ENCODE data around the gene SHISA6.

Gene SHISA6

GRCh38 chr17:11550431-11550830, 309.4 kb downstream of the SHISA6 start:
- Histone ChIP-seq H3K9ac (ENCODE audit: low read length) (no peak overlapping the region), H3K36me3 (ENCODE audit: low read length) (no peaks in the 10 kb centered on the region), H3K27ac (ENCODE audit: low read depth, low read length) (no peak overlapping the region), H3K27me3 (ENCODE audit: low read length) (no peaks in the 10 kb centered on the region), H3K9me2 (replicated peaks; ENCODE audit: insufficient read depth, low read length) (no peaks in the 10 kb centered on the region), H3K9me3 (ENCODE audit: insufficient read depth, low read length) (no peaks in the 10 kb centered on the region), H3K4me3 (ENCODE audit: insufficient read depth, low read length, poor library complexity, severe bottlenecking) (no peak overlapping the region), H3K4me2 (ENCODE audit: low read depth, low read length, poor library complexity, severe bottlenecking) (no peak overlapping the region), H3F3A (ENCODE audit: insufficient read depth) (no peaks in the 10 kb centered on the region), H3K79me2 (ENCODE audit: insufficient read depth, low read length) (no peaks in the 10 kb centered on the region), H2AFZ (ENCODE audit: low read depth, low read length, severe bottlenecking) (no peak overlapping the region), H4K20me1 (ENCODE audit: low read depth, low read length) (no peaks in the 10 kb centered on the region)
- TF ChIP-seq EZH2phosphoT487 (conservative IDR thresholded peaks at IDR 0.05; ENCODE audit: low read length) (no peak), CTCF (IDR thresholded peaks at IDR 0.05; ENCODE audit: insufficient read depth, low read length, poor library complexity, severe bottlenecking) (no peak)

- no peaks in the 10 kb centered on the region for H4K20me1 ChIP-seq (ENCODE audit: low read depth, low read length)
- TF ChIP-seq EZH2phosphoT487 (conservative IDR thresholded peaks at IDR 0.05; ENCODE audit: low read length) (no peak), CTCF (IDR thresholded peaks at IDR 0.05; ENCODE audit: insufficient read depth, low read length, poor library complexity, severe bottlenecking) (no peak)
- H3K4me2 ChIP-seq (ENCODE audit: low read depth, low read length, poor library complexity, severe bottlenecking) = no peak overlapping the region
- no peaks in the 10 kb centered on the region for H3K27me3 ChIP-seq (ENCODE audit: low read length)
- H3K36me3 ChIP-seq (ENCODE audit: low read length) = no peaks in the 10 kb centered on the region
- H3K9me3 ChIP-seq (ENCODE audit: insufficient read depth, low read length) = no peaks in the 10 kb centered on the region
- H3K27ac ChIP-seq (ENCODE audit: low read depth, low read length) = no peak overlapping the region
- no peaks in the 10 kb centered on the region for H3K9me2 ChIP-seq (replicated peaks; ENCODE audit: insufficient read depth, low read length)
- no peak overlapping the region for H2AFZ ChIP-seq (ENCODE audit: low read depth, low read length, severe bottlenecking)
- H3K9ac ChIP-seq (ENCODE audit: low read length) = no peak overlapping the region
- H3K79me2 ChIP-seq (ENCODE audit: insufficient read depth, low read length) = no peaks in the 10 kb centered on the region
- no peak overlapping the region for H3K4me3 ChIP-seq (ENCODE audit: insufficient read depth, low read length, poor library complexity, severe bottlenecking)
- H3F3A ChIP-seq (ENCODE audit: insufficient read depth) = no peaks in the 10 kb centered on the region
These were observed 310.4 kb downstream of the SHISA6 start for GRCh38 chr17:11551442-11551841.

- TF ChIP-seq EZH2phosphoT487 (conservative IDR thresholded peaks at IDR 0.05; ENCODE audit: low read length) (no peak), CTCF (IDR thresholded peaks at IDR 0.05; ENCODE audit: insufficient read depth, low read length, poor library complexity, severe bottlenecking) (no peak)
- Histone ChIP-seq H3K4me2 (ENCODE audit: low read depth, low read length, poor library complexity, severe bottlenecking) (no peak overlapping the region), H3K4me3 (ENCODE audit: insufficient read depth, low read length, poor library complexity, severe bottlenecking) (no peak overlapping the region), H3K9ac (ENCODE audit: low read length) (no peak overlapping the region), H3K36me3 (ENCODE audit: low read length) (no peaks in the 10 kb centered on the region), H3K9me2 (replicated peaks; ENCODE audit: insufficient read depth, low read length) (no peaks in the 10 kb centered on the region), H3K27me3 (ENCODE audit: low read length) (no peaks in the 10 kb centered on the region), H3K27ac (ENCODE audit: low read depth, low read length) (no peak overlapping the region), H4K20me1 (ENCODE audit: low read depth, low read length) (no peaks in the 10 kb centered on the region), H3F3A (ENCODE audit: insufficient read depth) (no peaks in the 10 kb centered on the region), H3K9me3 (ENCODE audit: insufficient read depth, low read length) (no peaks in the 10 kb centered on the region), H2AFZ (ENCODE audit: low read depth, low read length, severe bottlenecking) (no peak overlapping the region), H3K79me2 (ENCODE audit: insufficient read depth, low read length) (no peaks in the 10 kb centered on the region)
These were observed 312.1 kb downstream of the SHISA6 start for GRCh38 chr17:11553135-11553534.

Data from SU-DHL-6 (cell line).